ENCODE measurements around the gene SEPTIN2. TPM values are rescaled to one million over a fixed set of nuclear protein-coding genes. Genes with fewer than 3 reads are reported as not detected.

The SEPTIN2 gene
- total RNA-seq, 1 donor = 577 TPM

- DNase-seq (ENCODE audit: low read depth) = no peak
- no peak overlapping the region for H3K4me3 ChIP-seq (ENCODE audit: low read depth, low read length)
- no peak for TF ChIP-seq CTCF (IDR thresholded peaks at IDR 0.05; ENCODE audit: insufficient read depth, low read depth, low read length)
Measured at GRCh38 chr2:241296767-241297166, 19.0 kb upstream of the SEPTIN2 start.

- DNase-seq (ENCODE audit: low read depth) = no peak
- H3K4me3 ChIP-seq (ENCODE audit: low read depth, low read length) = no peak overlapping the region
- no peak for TF ChIP-seq CTCF (IDR thresholded peaks at IDR 0.05; ENCODE audit: insufficient read depth, low read depth, low read length)
Measured at GRCh38 chr2:241298673-241299072, 17.1 kb upstream of the SEPTIN2 start.

DNA sequence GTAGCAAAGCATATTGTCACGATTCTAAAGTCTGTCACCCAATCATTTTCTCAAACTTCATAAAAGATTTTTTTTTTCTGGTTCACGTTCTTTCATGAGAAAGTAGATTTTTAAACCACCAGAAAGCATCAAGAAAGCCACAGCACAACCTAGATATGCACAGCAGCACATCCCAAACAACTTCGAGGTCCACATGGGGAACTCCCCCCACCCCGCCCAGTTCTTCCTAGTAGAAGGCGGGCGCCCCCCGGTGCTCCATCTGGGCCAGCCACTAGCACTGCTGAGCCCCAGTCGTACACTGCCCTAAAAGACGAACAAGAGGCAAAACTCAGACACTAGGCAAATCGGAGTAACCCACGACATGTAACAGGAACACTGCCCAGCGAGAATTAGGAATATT is 15.7 kb upstream of the SEPTIN2 start:
- no peak overlapping the region for H3K4me3 ChIP-seq (ENCODE audit: low read depth, low read length)
- TF ChIP-seq CTCF (IDR thresholded peaks at IDR 0.05; ENCODE audit: insufficient read depth, low read depth, low read length) = no peak
- DNase-seq (ENCODE audit: low read depth) = no peak

- no peak for TF ChIP-seq CTCF (IDR thresholded peaks at IDR 0.05; ENCODE audit: insufficient read depth, low read depth, low read length)
- H3K4me3 ChIP-seq (ENCODE audit: low read depth, low read length) = no peak overlapping the region
- DNase-seq (ENCODE audit: low read depth) = no peak
Measured at GRCh38 chr2:241302083-241302482, 13.6 kb upstream of the SEPTIN2 start.

- no peak for DNase-seq (ENCODE audit: low read depth)
- no peak overlapping the region for H3K4me3 ChIP-seq (ENCODE audit: low read depth, low read length)
- no peak for TF ChIP-seq CTCF (IDR thresholded peaks at IDR 0.05; ENCODE audit: insufficient read depth, low read depth, low read length)
Measured at GRCh38 chr2:241302759-241303651, 12.7 kb upstream of the SEPTIN2 start.

GRCh38 chr2:241304039-241304670 is 11.6 kb upstream of the SEPTIN2 start:
- no peak overlapping the region for H3K4me3 ChIP-seq (ENCODE audit: low read depth, low read length)
- DNase-seq (ENCODE audit: low read depth) = no peak
- no peak for TF ChIP-seq CTCF (IDR thresholded peaks at IDR 0.05; ENCODE audit: insufficient read depth, low read depth, low read length)

All from fibroblast of villous mesenchyme (primary cell).